Duodenal mucosa (tissue), 2 donors: Measurements from ENCODE around the gene CDH20.
A peak's percentile ranks its signal among the peaks of the same experiment; 100 is the strongest.

Experiments
- H3K27ac ChIP-seq: one replicate; pipeline ENCODE4 v1.7.0; 2013; ENCODE audit warnings: low read depth, low read length
- H3K27me3 ChIP-seq, 2 donors: one replicate each; pipeline ENCODE4 v1.7.0; 2013; ENCODE audit warnings: low read length in 2 of 2, control low read depth in 1 of 2; ENCODE audit not compliant: insufficient read depth in 2 of 2, control insufficient read depth in 1 of 2
- H3K36me3 ChIP-seq, 2 donors: one replicate each; pipeline ENCODE4 v1.7.0; 2013; ENCODE audit warnings: low read length in 2 of 2, control low read depth in 1 of 2; ENCODE audit not compliant: insufficient read depth in 2 of 2, control insufficient read depth in 1 of 2
- H3K4me1 ChIP-seq, 2 donors: one replicate each; pipeline ENCODE4 v1.7.0; 2013; ENCODE audit warnings: low read length in 2 of 2, control low read depth in 1 of 2; ENCODE audit not compliant: insufficient read depth in 2 of 2, control insufficient read depth in 1 of 2
- H3K4me3 ChIP-seq, 2 donors: one replicate each; pipeline ENCODE4 v1.7.0; 2013; ENCODE audit warnings: low read length in 2 of 2, low read depth in 1 of 2
- H3K9ac ChIP-seq, 2 donors: one replicate each; pipeline ENCODE4 v1.7.0; 2013; ENCODE audit warnings: low read length in 2 of 2, low read depth in 1 of 2
- H3K9me3 ChIP-seq, 2 donors: one replicate each; pipeline ENCODE4 v1.7.0; 2013; ENCODE audit warnings: low read length in 2 of 2, control low read depth in 1 of 2; ENCODE audit not compliant: control insufficient read depth in 1 of 2

Gene CDH20

GRCh38 chr18:61544178-61544577 is 210.9 kb downstream of the CDH20 start:
- Histone ChIP-seq H3K27ac (no peak overlapping the region), H3K36me3 (no peaks in the 10 kb centered on the region)

GRCh38 chr18:61545281-61546245 is 212.3 kb downstream of the CDH20 start:
- Histone ChIP-seq H3K27ac (no peak overlapping the region), H3K36me3 (no peaks in the 10 kb centered on the region), H3K9ac (no peak overlapping the region), H3K9me3 (no peaks in the 10 kb centered on the region), H3K4me3 (no peak overlapping the region), H3K27me3 (no peaks in the 10 kb centered on the region), H3K4me1 (no peaks in the 10 kb centered on the region)

More at GRCh38 chr18:61544178-61544577, 210.9 kb downstream of the CDH20 start:
- H3K4me3 ChIP-seq = no peak overlapping the region
- H3K27me3 ChIP-seq = no peaks in the 10 kb centered on the region
- H3K4me1 ChIP-seq = no peaks in the 10 kb centered on the region
- no peaks in the 10 kb centered on the region for H3K9me3 ChIP-seq
- H3K9ac ChIP-seq = no peak overlapping the region

- no peaks in the 10 kb centered on the region for H3K36me3 ChIP-seq
- no peaks in the 10 kb centered on the region for H3K4me1 ChIP-seq
- H3K9me3 ChIP-seq = no peaks in the 10 kb centered on the region
- H3K27ac ChIP-seq = no peak overlapping the region
- no peak overlapping the region for H3K4me3 ChIP-seq
- no peak overlapping the region for H3K9ac ChIP-seq
- no peaks in the 10 kb centered on the region for H3K27me3 ChIP-seq
Measured at GRCh38 chr18:61546590-61546989, 213.4 kb downstream of the CDH20 start.

GRCh38 chr18:61549416-61549815 is 216.2 kb downstream of the CDH20 start:
- Histone ChIP-seq H3K4me1 (no peaks in the 10 kb centered on the region), H3K27ac (no peak overlapping the region), H3K36me3 (no peaks in the 10 kb centered on the region), H3K4me3 (no peak overlapping the region), H3K27me3 (no peaks in the 10 kb centered on the region), H3K9me3 (no peaks in the 10 kb centered on the region), H3K9ac (no peak overlapping the region)

GRCh38 chr18:61549889-61550288 is 216.7 kb downstream of the CDH20 start:
- Histone ChIP-seq H3K36me3 (no peaks in the 10 kb centered on the region), H3K4me1 (no peaks in the 10 kb centered on the region), H3K9me3 (no peaks in the 10 kb centered on the region), H3K27me3 (no peaks in the 10 kb centered on the region), H3K27ac (no peak overlapping the region), H3K9ac (no peak overlapping the region), H3K4me3 (no peak overlapping the region)

GRCh38 chr18:61551586-61551985 is 218.4 kb downstream of the CDH20 start:
- H3K36me3 ChIP-seq = no peaks in the 10 kb centered on the region
- H3K27ac ChIP-seq = no peak overlapping the region
- no peaks in the 10 kb centered on the region for H3K4me1 ChIP-seq
- no peaks in the 10 kb centered on the region for H3K9me3 ChIP-seq
- peaks cover 0 to 3% of the 10 kb centered on the region in 2 donors for H3K27me3 ChIP-seq
- no peak overlapping the region for H3K4me3 ChIP-seq
- no peak overlapping the region for H3K9ac ChIP-seq

GRCh38 chr18:61553045-61553659 is 219.9 kb downstream of the CDH20 start:
- Histone ChIP-seq H3K36me3 (no peaks in the 10 kb centered on the region), H3K4me3 (no peak overlapping the region), H3K4me1 (no peaks in the 10 kb centered on the region), H3K27ac (no peak overlapping the region), H3K9ac (no peak overlapping the region), H3K9me3 (no peaks in the 10 kb centered on the region), H3K27me3 (peaks cover 0 to 3% of the 10 kb centered on the region in 2 donors)

GRCh38 chr18:61554117-61554776 is 221.0 kb downstream of the CDH20 start:
- Histone ChIP-seq H3K4me3 (peak overlapping the region; percentile 28 to 58), H3K36me3 (no peaks in the 10 kb centered on the region)

GRCh38 chr18:61554946-61555361 is 221.7 kb downstream of the CDH20 start:
- no peaks in the 10 kb centered on the region for H3K9me3 ChIP-seq
- peak overlapping the region; percentile 28 to 58 for H3K4me3 ChIP-seq
- H3K36me3 ChIP-seq = no peaks in the 10 kb centered on the region
- H3K9ac ChIP-seq = no peak overlapping the region
- H3K27ac ChIP-seq = no peak overlapping the region
- H3K4me1 ChIP-seq = no peaks in the 10 kb centered on the region
- H3K27me3 ChIP-seq = peaks cover 0 to 3% of the 10 kb centered on the region in 2 donors

More at GRCh38 chr18:61554117-61554776, 221.0 kb downstream of the CDH20 start:
- no peaks in the 10 kb centered on the region for H3K9me3 ChIP-seq
- H3K27me3 ChIP-seq = peaks cover 0 to 3% of the 10 kb centered on the region in 2 donors
- no peaks in the 10 kb centered on the region for H3K4me1 ChIP-seq
- peak overlapping the region in 1 of 2 donors; percentile 11 for H3K9ac ChIP-seq
- no peak overlapping the region for H3K27ac ChIP-seq

- Histone ChIP-seq H3K27me3 (peaks cover 0 to 3% of the 10 kb centered on the region in 2 donors), H3K36me3 (no peaks in the 10 kb centered on the region), H3K9me3 (no peaks in the 10 kb centered on the region), H3K9ac (no peak overlapping the region), H3K27ac (no peak overlapping the region), H3K4me3 (no peak overlapping the region), H3K4me1 (no peaks in the 10 kb centered on the region)
Measured at GRCh38 chr18:61556316-61556715, 223.1 kb downstream of the CDH20 start.
